Natural killer cell (primary cell): ENCODE measurements around the gene TMEM82. TPM values are rescaled to one million over a fixed set of nuclear protein-coding genes. Genes with fewer than 3 reads are reported as not detected.

Experiments used
- ATAC-seq, 3 donors: fragments of 150-1000 bp in 2 of 3; fragments of 200-7000 bp in 1 of 3; cut with Tn5 transposase; 1 replicate in 1 of 3; 2 replicates in 2 of 3; pipeline ENCODE4 v1.10.0; 2021; ENCODE audit warnings: mild to moderate bottlenecking in 2 of 3, moderate library complexity in 2 of 3
- DNase-seq, 2 donors: peaks; one replicate each; pipeline versions ENCODE4 v3.0.0 to v3.0.0-alpha.2; 2013 to 2021; ENCODE audit warnings: mixed read lengths in 1 of 2
- H3K27ac ChIP-seq: one replicate; pipeline ENCODE4 v1.5.1; 2013; ENCODE audit warnings: mild to moderate bottlenecking, low read length
- H3K27me3 ChIP-seq: one replicate; pipeline ENCODE4 v1.6.1; 2013; ENCODE audit warnings: low read length; ENCODE audit not compliant: control insufficient read depth, insufficient read depth
- H3K36me3 ChIP-seq: one replicate; pipeline ENCODE4 v1.6.1; 2013; ENCODE audit warnings: low read length; ENCODE audit not compliant: control insufficient read depth, insufficient read depth
- H3K4me1 ChIP-seq: one replicate; pipeline ENCODE4 v1.6.1; 2013; ENCODE audit warnings: low read length; ENCODE audit not compliant: control insufficient read depth, insufficient read depth
- H3K4me3 ChIP-seq: one replicate; pipeline ENCODE4 v1.5.1; 2013; ENCODE audit warnings: low read length
- H3K9me3 ChIP-seq: one replicate; pipeline ENCODE4 v1.6.1; 2013; ENCODE audit warnings: low read length; ENCODE audit not compliant: control insufficient read depth, insufficient read depth
- H3K27ac Mint-ChIP-seq, 2 donors: one replicate each; pipeline ENCODE4 v1.8.0; 2022; ENCODE audit warnings: mild to moderate bottlenecking in 2 of 2, mixed read lengths in 2 of 2, moderate library complexity in 1 of 2
- H3K27me3 Mint-ChIP-seq, 2 donors: one replicate each; pipeline ENCODE4 v1.8.0; 2022; ENCODE audit warnings: low read depth in 2 of 2, mixed read lengths in 2 of 2
- H3K36me3 Mint-ChIP-seq: one replicate; pipeline ENCODE4 v1.8.0; 2022; ENCODE audit warnings: mixed read lengths
- H3K4me1 Mint-ChIP-seq, 2 donors: one replicate each; pipeline ENCODE4 v1.8.0; 2022; ENCODE audit warnings: mixed read lengths in 2 of 2
- H3K4me3 Mint-ChIP-seq: one replicate; pipeline ENCODE4 v1.8.0; 2022; ENCODE audit warnings: mild to moderate bottlenecking, moderate library complexity, mixed read lengths
- H3K9me3 Mint-ChIP-seq, 2 donors: one replicate each; pipeline ENCODE4 v1.8.0; 2022; ENCODE audit warnings: mixed read lengths in 2 of 2
- WGBS: methylation state at CpG from one replicate; pipeline ENCODE4 v1.1.7; 2013; ENCODE audit warnings: missing lambda C conversion rate; ENCODE audit not compliant: insufficient coverage; 5-methylcytosine and 5-hydroxymethylcytosine counted together
- intact Hi-C: fragments of 100-400 bp; cut with micrococcal nuclease; formaldehyde crosslinking; loops from one replicate; pipeline ENCODE4 v1.14.2; 2022
- total RNA-seq, 4 donors: library from RNA; stranded (reverse); fragments of 120-200 nt in 1 of 4; gene quantifications; one replicate each; pipeline versions ENCODE4 v1.2.3 to v1.2.4, GENCODE V29; 2013 to 2022
- TF ChIP-seq, protein P1 (sequence below): fragments of 200-600 bp; IDR thresholded peaks from one replicate; pipeline ENCODE4 v1.8.0; 2022; ENCODE audit warnings: antibody characterized with exemption

Gene TMEM82
- total RNA-seq, 3 donors from 2014 or later (not counting 1 experiment from before 2014, with no cell fraction given) = not detected

- no peaks in the 10 kb centered on the region for H3K4me1 ChIP-seq
- no peaks in the 10 kb centered on the region for H3K27me3 ChIP-seq
- H3K4me3 Mint-ChIP-seq = no peak overlapping the region
- H3K36me3 ChIP-seq = peaks cover 52% of the 10 kb centered on the region
- no peak overlapping the region for H3K27ac ChIP-seq
- H3K27ac Mint-ChIP-seq = no peak overlapping the region
- no peak for ATAC-seq
- WGBS = 94% methylated on average over 4 of the region's 4 CpGs
- no peak overlapping the region for H3K4me3 ChIP-seq
- TF ChIP-seq, protein P1, sequence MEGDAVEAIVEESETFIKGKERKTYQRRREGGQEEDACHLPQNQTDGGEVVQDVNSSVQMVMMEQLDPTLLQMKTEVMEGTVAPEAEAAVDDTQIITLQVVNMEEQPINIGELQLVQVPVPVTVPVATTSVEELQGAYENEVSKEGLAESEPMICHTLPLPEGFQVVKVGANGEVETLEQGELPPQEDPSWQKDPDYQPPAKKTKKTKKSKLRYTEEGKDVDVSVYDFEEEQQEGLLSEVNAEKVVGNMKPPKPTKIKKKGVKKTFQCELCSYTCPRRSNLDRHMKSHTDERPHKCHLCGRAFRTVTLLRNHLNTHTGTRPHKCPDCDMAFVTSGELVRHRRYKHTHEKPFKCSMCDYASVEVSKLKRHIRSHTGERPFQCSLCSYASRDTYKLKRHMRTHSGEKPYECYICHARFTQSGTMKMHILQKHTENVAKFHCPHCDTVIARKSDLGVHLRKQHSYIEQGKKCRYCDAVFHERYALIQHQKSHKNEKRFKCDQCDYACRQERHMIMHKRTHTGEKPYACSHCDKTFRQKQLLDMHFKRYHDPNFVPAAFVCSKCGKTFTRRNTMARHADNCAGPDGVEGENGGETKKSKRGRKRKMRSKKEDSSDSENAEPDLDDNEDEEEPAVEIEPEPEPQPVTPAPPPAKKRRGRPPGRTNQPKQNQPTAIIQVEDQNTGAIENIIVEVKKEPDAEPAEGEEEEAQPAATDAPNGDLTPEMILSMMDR = no peak
- H3K27me3 Mint-ChIP-seq = no peaks in the 10 kb centered on the region
- DNase-seq = no peak
- intact Hi-C loops = no loop called here
- H3K9me3 Mint-ChIP-seq = no peaks in the 10 kb centered on the region
- no peaks in the 10 kb centered on the region for H3K36me3 Mint-ChIP-seq
- no peaks in the 10 kb centered on the region for H3K9me3 ChIP-seq
- H3K4me1 Mint-ChIP-seq = no peaks in the 10 kb centered on the region
Measured at GRCh38 chr1:15722411-15722810, 19.9 kb upstream of the TMEM82 start.

DNA sequence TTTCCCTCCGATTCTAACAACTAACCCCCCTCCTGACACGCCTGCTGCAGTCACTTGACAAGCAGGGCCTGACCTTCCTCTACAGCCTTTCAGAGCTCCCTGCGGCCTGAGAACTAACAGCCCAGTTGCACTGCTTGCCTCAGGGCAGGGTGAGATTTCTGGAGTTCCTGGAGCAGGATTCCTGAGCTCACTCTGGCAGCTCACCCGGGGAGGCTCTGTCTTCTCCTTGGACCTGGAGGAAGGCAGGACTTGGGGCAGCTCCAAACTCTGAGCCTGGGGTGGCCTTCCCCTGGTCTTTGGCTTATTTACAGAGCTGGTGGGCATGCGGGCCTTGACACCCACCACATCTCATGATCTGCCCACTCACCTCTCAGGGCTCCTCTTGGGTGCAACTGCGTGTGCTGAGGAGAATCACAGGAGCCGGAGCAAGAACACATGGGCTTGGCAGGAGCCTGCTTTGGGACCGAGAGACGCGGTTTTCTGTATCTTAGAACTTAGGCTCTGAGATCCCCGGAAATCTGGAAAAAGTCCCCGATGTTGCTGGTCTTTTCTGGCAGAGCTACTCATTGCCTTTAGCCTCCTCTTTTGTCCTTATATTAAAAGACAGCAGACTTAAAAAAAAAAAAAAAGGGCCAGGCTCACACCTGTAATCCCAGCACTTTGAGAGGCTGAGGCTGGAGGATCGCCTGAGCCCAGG is 19.3 kb upstream of the TMEM82 start:
- no peaks in the 10 kb centered on the region for H3K4me1 Mint-ChIP-seq
- H3K9me3 Mint-ChIP-seq = no peaks in the 10 kb centered on the region
- no peak overlapping the region for H3K27ac Mint-ChIP-seq
- H3K4me1 ChIP-seq = no peaks in the 10 kb centered on the region
- WGBS = 97% methylated on average over 13 of the region's 13 CpGs
- H3K27ac ChIP-seq = no peak overlapping the region
- peaks cover 53% of the 10 kb centered on the region for H3K36me3 ChIP-seq
- H3K27me3 ChIP-seq = no peaks in the 10 kb centered on the region
- no peak for ATAC-seq
- no peak overlapping the region for H3K4me3 Mint-ChIP-seq
- TF ChIP-seq, protein P1 = no peak
- no peaks in the 10 kb centered on the region for H3K36me3 Mint-ChIP-seq
- intact Hi-C loops = no loop called here
- no peaks in the 10 kb centered on the region for H3K27me3 Mint-ChIP-seq
- no peaks in the 10 kb centered on the region for H3K9me3 ChIP-seq
- H3K4me3 ChIP-seq = no peak overlapping the region
- DNase-seq = no peak

DNA sequence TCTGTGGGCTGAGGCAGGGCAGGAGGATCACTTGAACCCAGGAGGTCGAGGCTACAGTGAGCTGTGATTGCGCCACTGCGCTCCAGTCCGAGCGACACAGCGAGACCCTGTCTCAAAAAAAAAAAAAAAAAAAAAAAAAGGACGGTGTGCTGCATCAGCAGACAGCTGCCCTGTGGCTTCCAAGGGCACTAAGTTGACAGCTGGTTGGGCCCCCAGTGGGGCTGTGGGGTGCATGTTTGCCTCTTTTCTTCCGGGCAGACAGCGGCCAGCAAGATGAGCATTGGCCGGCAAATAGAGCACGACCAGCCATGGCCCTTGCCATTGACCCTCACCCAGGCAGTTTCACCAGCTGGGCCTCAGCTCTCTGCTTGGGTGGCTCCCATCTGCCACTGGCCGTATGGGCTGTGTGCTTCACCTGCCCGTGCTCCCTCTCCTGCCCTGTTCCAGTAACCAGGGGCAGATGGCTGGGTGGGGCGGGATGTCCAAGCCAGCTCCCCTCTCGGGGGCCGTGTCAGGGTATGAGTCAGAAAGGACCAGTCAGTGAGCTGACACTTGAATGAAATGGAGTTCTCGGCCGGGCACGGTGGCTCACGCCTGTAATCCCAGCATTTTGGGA is 18.6 kb upstream of the TMEM82 start:
- Mint-ChIP-seq H3K4me1 (no peaks in the 10 kb centered on the region), H3K9me3 (no peaks in the 10 kb centered on the region), H3K27me3 (no peaks in the 10 kb centered on the region), H3K4me3 (no peak overlapping the region), H3K36me3 (no peaks in the 10 kb centered on the region), H3K27ac (no peak overlapping the region)
- Histone ChIP-seq H3K4me1 (no peaks in the 10 kb centered on the region), H3K9me3 (no peaks in the 10 kb centered on the region), H3K27ac (no peak overlapping the region), H3K4me3 (no peak overlapping the region), H3K36me3 (peaks cover 54% of the 10 kb centered on the region), H3K27me3 (no peaks in the 10 kb centered on the region)
- DNase-seq (no peak), ATAC-seq (no peak)
- TF ChIP-seq, protein P1 = no peak
- WGBS = 96% methylated on average over 20 of the region's 20 CpGs
- intact Hi-C loops = no loop called here
